HL-60 (cell line): ENCODE measurements around the gene ASIC1.

Source experiments
- DNase-seq, 2 experiments: peaks; one replicate each; pipeline ENCODE4 v3.0.0-alpha.2; 2010 to 2020; ENCODE audit warnings: low read depth in 1 of 2, low spot score in 1 of 2
- H3K27ac ChIP-seq: fragments of 250-450 bp; sonication (Bioruptor Pico); replicated peaks from 2 replicates; pipeline ENCODE4 v1.5.1; 2020; ENCODE audit warnings: mild to moderate bottlenecking, moderate library complexity
- H3K27me3 ChIP-seq: fragments of 250-450 bp; sonication (Bioruptor Pico); 2 replicates; pipeline ENCODE4 v1.5.1; 2021; ENCODE audit warnings: mild to moderate bottlenecking, moderate library complexity; ENCODE audit not compliant: insufficient read depth, poor library complexity, severe bottlenecking
- H3K4me3 ChIP-seq: replicated peaks from 2 replicates; pipeline ENCODE4 v1.5.1; 2011; ENCODE audit warnings: mild to moderate bottlenecking, control low read depth, low read length; ENCODE audit not compliant: insufficient read depth
- CTCF ChIP-seq: IDR thresholded peaks from one replicate; pipeline ENCODE4 v1.5.1; 2011; ENCODE audit warnings: low read length, control low read depth, inconsistent platforms; ENCODE audit not compliant: insufficient read depth
- GABPA ChIP-seq: IDR thresholded peaks from 2 replicates; pipeline ENCODE4 v1.6.1; 2012; ENCODE audit warnings: low read depth
- POLR2AphosphoS5 ChIP-seq: IDR thresholded peaks from 2 replicates; pipeline ENCODE4 v1.6.1; 2012; ENCODE audit warnings: low read depth
- SPI1 ChIP-seq: IDR thresholded peaks from 2 replicates; pipeline ENCODE4 v1.6.1; 2012; ENCODE audit warnings: low read depth, mild to moderate bottlenecking, borderline replicate concordance
- TF ChIP-seq, protein P1 (sequence below): IDR thresholded peaks from 2 replicates; pipeline ENCODE4 v1.6.1; 2012; ENCODE audit warnings: low read depth; ENCODE audit not compliant: insufficient replicate concordance

ASIC1 gene

GRCh38 chr12:50053583-50053982 is 3.8 kb upstream of the ASIC1 start:
- DNase-seq, result peak in 1 of 2 experiments; percentile 59
- no peak overlapping the region for H3K27ac ChIP-seq
- H3K4me3 ChIP-seq, result no peak overlapping the region
- TF ChIP-seq GABPA, result no peak
- TF ChIP-seq CTCF, result no peak
- peak; percentile 71; the same call in 1 of the 2 replicates for TF ChIP-seq SPI1
- TF ChIP-seq, protein P1, sequence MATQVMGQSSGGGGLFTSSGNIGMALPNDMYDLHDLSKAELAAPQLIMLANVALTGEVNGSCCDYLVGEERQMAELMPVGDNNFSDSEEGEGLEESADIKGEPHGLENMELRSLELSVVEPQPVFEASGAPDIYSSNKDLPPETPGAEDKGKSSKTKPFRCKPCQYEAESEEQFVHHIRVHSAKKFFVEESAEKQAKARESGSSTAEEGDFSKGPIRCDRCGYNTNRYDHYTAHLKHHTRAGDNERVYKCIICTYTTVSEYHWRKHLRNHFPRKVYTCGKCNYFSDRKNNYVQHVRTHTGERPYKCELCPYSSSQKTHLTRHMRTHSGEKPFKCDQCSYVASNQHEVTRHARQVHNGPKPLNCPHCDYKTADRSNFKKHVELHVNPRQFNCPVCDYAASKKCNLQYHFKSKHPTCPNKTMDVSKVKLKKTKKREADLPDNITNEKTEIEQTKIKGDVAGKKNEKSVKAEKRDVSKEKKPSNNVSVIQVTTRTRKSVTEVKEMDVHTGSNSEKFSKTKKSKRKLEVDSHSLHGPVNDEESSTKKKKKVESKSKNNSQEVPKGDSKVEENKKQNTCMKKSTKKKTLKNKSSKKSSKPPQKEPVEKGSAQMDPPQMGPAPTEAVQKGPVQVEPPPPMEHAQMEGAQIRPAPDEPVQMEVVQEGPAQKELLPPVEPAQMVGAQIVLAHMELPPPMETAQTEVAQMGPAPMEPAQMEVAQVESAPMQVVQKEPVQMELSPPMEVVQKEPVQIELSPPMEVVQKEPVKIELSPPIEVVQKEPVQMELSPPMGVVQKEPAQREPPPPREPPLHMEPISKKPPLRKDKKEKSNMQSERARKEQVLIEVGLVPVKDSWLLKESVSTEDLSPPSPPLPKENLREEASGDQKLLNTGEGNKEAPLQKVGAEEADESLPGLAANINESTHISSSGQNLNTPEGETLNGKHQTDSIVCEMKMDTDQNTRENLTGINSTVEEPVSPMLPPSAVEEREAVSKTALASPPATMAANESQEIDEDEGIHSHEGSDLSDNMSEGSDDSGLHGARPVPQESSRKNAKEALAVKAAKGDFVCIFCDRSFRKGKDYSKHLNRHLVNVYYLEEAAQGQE, result no peak
- no peak for TF ChIP-seq POLR2AphosphoS5
- peaks cover 2% of the 10 kb centered on the region for H3K27me3 ChIP-seq

DNA sequence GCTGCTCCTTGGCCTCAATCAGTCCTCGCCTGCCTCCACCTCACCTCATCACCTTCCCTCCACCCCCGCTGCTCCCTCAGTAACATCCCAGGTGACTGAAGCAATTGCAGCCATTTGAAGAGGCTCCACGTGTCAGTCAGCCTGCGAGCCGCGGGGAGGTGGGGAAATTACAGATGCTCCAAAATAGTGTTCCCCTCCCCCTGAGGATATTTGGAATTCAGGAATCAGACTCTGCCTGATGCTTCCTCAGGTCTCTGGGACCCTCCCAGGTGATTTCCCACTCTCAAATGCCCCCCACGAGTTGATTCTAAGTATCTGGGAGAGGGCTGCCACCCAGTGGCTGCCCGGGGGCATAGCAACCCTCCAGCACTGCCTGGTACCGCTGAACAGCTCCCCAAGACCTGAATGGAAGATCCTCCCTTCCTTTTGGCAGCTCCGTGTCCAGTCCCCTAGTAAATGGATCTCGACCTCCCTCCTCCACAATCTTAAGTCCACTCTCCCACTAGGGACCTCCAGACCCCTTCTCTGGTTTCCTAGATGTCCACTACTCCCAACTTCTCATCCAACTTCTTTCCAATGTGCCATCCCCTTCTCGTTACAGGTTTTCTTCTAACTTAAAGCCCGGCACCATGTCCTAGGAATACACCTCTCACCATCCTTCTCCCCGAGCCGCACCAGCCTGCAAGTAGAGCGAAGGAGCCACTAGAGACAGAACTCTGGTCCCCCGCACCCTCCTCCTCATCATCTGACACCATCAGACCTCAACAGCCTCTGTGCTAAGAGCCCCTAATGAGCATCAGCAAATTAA is 1.4 kb upstream of the ASIC1 start:
- peak in 1 of 2 experiments; percentile 55 for DNase-seq
- TF ChIP-seq CTCF (peak; percentile 99), POLR2AphosphoS5 (no peak), GABPA (no peak), SPI1 (no peak)
- TF ChIP-seq, protein P1, result peak; percentile 73
- Histone ChIP-seq H3K4me3 (no peak overlapping the region), H3K27me3 (peaks cover 2% of the 10 kb centered on the region), H3K27ac (no peak overlapping the region)

DNA sequence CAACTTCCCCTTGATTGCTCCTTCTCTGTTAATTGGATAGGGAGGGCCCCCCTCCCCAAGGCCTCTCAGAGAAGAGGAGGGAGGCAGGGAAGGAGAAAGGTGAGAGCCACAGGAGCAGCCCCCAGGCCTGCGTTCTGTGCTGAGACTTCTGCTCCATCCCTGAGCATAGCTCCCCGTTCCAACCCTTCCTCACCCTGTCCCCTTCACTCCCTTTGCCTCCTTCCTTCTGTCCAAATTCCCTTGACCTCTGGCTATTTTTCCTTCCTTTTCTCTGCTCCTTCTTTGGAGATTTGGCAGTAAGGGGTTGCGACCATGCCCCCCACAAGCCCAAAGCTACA is 788 bp upstream of the ASIC1 start:
- no peak overlapping the region for H3K27ac ChIP-seq
- no peak for DNase-seq
- no peak for TF ChIP-seq POLR2AphosphoS5
- H3K4me3 ChIP-seq, result peak overlapping the region; percentile 55; the same call in 1 of the 2 replicates
- peaks cover 2% of the 10 kb centered on the region for H3K27me3 ChIP-seq

GRCh38 chr12:50057896-50058670 is 687 bp downstream of the ASIC1 start:
- TF ChIP-seq CTCF (no peak), GABPA (no peak), SPI1 (no peak), POLR2AphosphoS5 (no peak)
- TF ChIP-seq, protein P1, result no peak
- Histone ChIP-seq H3K27me3 (peaks cover 2% of the 10 kb centered on the region), H3K27ac (no peak overlapping the region), H3K4me3 (peak overlapping the region; percentile 55)
- no peak for DNase-seq
